ENCODE measurements around the gene NSMF. TPM values are rescaled to one million over a fixed set of nuclear protein-coding genes. Genes with fewer than 3 reads are reported as not detected.

The NSMF gene
- total RNA-seq, 1 experiment from 2014 or later: 73.4 TPM

GRCh38 chr9:137490532-137491186 is 31.5 kb upstream of the NSMF start:
- BruUV-seq (replicated peaks): no TSS peak
- Histone ChIP-seq H3K36me3 (ENCODE audit: low read depth) (no peaks in the 10 kb centered on the region), H3K4me2 (no peak overlapping the region), H3K4me1 (replicated peaks; ENCODE audit: insufficient read depth) (no peaks in the 10 kb centered on the region), H2AFZ (no peak overlapping the region), H3K27ac (no peak overlapping the region), H3K79me2 (ENCODE audit: low read depth) (no peaks in the 10 kb centered on the region), H4K20me1 (ENCODE audit: insufficient read depth) (no peaks in the 10 kb centered on the region), H3K27me3 (ENCODE audit: insufficient read depth, low read depth) (no peaks in the 10 kb centered on the region), H3K9me3 (ENCODE audit: insufficient read depth, low read depth) (no peaks in the 10 kb centered on the region), H3K4me3 (no peak overlapping the region), H3K9me2 (ENCODE audit: insufficient read depth) (no peaks in the 10 kb centered on the region), H3F3A (ENCODE audit: insufficient read depth, low read depth) (0 out of 2 replicates have a peak, but pooled peaks cover 10% of the 10 kb centered on the region)
- CTCF ChIA-PET: no interaction called here
- DNase-seq: no peak
- intact Hi-C loops (cut with micrococcal nuclease; ENCODE audit: unreplicated experiment): no loop called here
- no peak for TF ChIP-seq EZH2 (IDR thresholded peaks at IDR 0.05; ENCODE audit: low read depth)
- TF ChIP-seq CTCF (conservative IDR thresholded peaks at IDR 0.05): no peak
- POLR2A ChIA-PET (ENCODE audit: unreplicated experiment): no interaction called here

GRCh38 chr9:137488906-137489305 is 29.8 kb upstream of the NSMF start:
- H3F3A ChIP-seq (ENCODE audit: insufficient read depth, low read depth): 0 out of 2 replicates have a peak, but pooled peaks cover 10% of the 10 kb centered on the region
- no peak overlapping the region for H3K4me2 ChIP-seq
- H3K27ac ChIP-seq: no peak overlapping the region
- intact Hi-C loops (cut with micrococcal nuclease; ENCODE audit: unreplicated experiment): no loop called here
- no peaks in the 10 kb centered on the region for H3K27me3 ChIP-seq (ENCODE audit: insufficient read depth, low read depth)
- H3K4me1 ChIP-seq (replicated peaks; ENCODE audit: insufficient read depth): no peaks in the 10 kb centered on the region
- no peak for DNase-seq
- BruUV-seq (replicated peaks): no TSS peak
- H4K20me1 ChIP-seq (ENCODE audit: insufficient read depth): no peaks in the 10 kb centered on the region
- no peaks in the 10 kb centered on the region for H3K9me3 ChIP-seq (ENCODE audit: insufficient read depth, low read depth)
- H2AFZ ChIP-seq: no peak overlapping the region
- no peaks in the 10 kb centered on the region for H3K36me3 ChIP-seq (ENCODE audit: low read depth)
- ChIA-PET CTCF (no interaction called here), POLR2A (ENCODE audit: unreplicated experiment) (no interaction called here)
- no peaks in the 10 kb centered on the region for H3K79me2 ChIP-seq (ENCODE audit: low read depth)
- H3K4me3 ChIP-seq: no peak overlapping the region
- TF ChIP-seq CTCF (conservative IDR thresholded peaks at IDR 0.05): no peak
- no peak for TF ChIP-seq EZH2 (IDR thresholded peaks at IDR 0.05; ENCODE audit: low read depth)
- no peaks in the 10 kb centered on the region for H3K9me2 ChIP-seq (ENCODE audit: insufficient read depth)

- Histone ChIP-seq H3K4me1 (replicated peaks; ENCODE audit: insufficient read depth) (no peaks in the 10 kb centered on the region), H3K4me3 (no peak overlapping the region), H3K27me3 (ENCODE audit: insufficient read depth, low read depth) (no peaks in the 10 kb centered on the region), H2AFZ (no peak overlapping the region), H3K36me3 (ENCODE audit: low read depth) (no peaks in the 10 kb centered on the region), H3K9me3 (ENCODE audit: insufficient read depth, low read depth) (no peaks in the 10 kb centered on the region), H3K9me2 (ENCODE audit: insufficient read depth) (no peaks in the 10 kb centered on the region), H3K79me2 (ENCODE audit: low read depth) (no peaks in the 10 kb centered on the region), H3K4me2 (no peak overlapping the region), H3K27ac (no peak overlapping the region), H3F3A (ENCODE audit: insufficient read depth, low read depth) (0 out of 2 replicates have a peak, but pooled peaks cover 8% of the 10 kb centered on the region), H4K20me1 (ENCODE audit: insufficient read depth) (no peaks in the 10 kb centered on the region)
- ChIA-PET CTCF (no interaction called here), POLR2A (ENCODE audit: unreplicated experiment) (no interaction called here)
- no peak for DNase-seq
- TF ChIP-seq CTCF (conservative IDR thresholded peaks at IDR 0.05) (no peak), EZH2 (IDR thresholded peaks at IDR 0.05; ENCODE audit: low read depth) (no peak)
- intact Hi-C loops (cut with micrococcal nuclease; ENCODE audit: unreplicated experiment): no loop called here
- BruUV-seq (replicated peaks): no TSS peak
Observed at GRCh38 chr9:137488327-137488653, 29.2 kb upstream of the NSMF start.
